Upper lobe of left lung (tissue), 4 donors: ENCODE results near the gene APLF.

Experiments used
- EP300 ChIP-seq, 4 donors: sonication (generic); formaldehyde crosslinking; IDR thresholded peaks; one replicate each; pipeline ENCODE4 v1.5.1; 2017; ENCODE audit warnings: antibody characterized with exemption in 4 of 4, control low read depth in 2 of 4
- POLR2A ChIP-seq, 4 donors: fragments of 450-650 bp; IDR thresholded peaks; one replicate each; pipeline ENCODE4 v1.5.1; 2016 to 2017; ENCODE audit warnings: antibody characterized with exemption in 4 of 4, mild to moderate bottlenecking in 2 of 4

GRCh38 chr2:68423966-68424650, 43.3 kb upstream of the APLF start:
- TF ChIP-seq EP300 (IDR thresholded peaks at IDR 0.05) (no peak), POLR2A (IDR thresholded peaks at IDR 0.05) (no peak)
